ENCODE results near the gene OSBPL1A.

DNA sequence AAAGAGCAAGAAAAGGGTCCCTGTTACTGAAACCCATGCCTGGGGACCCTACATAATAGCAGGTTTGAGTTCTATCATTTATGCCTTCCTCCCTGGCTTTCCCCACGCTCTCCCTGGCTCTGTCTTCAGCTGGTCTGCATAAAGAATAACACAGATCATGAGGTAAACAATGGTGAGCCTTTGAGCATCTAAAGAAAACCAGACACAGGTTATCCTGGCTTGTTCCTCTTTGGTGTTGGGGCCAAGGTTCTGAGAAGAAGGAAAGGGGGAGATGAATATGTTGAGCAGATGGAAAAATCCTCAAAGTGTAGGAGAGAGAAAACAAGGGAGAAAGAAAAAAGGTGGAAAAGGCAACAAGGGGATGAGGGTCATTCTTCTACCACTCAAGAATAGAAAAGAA is 131.5 kb downstream of the OSBPL1A start:
- TF ChIP-seq, protein P1, sequence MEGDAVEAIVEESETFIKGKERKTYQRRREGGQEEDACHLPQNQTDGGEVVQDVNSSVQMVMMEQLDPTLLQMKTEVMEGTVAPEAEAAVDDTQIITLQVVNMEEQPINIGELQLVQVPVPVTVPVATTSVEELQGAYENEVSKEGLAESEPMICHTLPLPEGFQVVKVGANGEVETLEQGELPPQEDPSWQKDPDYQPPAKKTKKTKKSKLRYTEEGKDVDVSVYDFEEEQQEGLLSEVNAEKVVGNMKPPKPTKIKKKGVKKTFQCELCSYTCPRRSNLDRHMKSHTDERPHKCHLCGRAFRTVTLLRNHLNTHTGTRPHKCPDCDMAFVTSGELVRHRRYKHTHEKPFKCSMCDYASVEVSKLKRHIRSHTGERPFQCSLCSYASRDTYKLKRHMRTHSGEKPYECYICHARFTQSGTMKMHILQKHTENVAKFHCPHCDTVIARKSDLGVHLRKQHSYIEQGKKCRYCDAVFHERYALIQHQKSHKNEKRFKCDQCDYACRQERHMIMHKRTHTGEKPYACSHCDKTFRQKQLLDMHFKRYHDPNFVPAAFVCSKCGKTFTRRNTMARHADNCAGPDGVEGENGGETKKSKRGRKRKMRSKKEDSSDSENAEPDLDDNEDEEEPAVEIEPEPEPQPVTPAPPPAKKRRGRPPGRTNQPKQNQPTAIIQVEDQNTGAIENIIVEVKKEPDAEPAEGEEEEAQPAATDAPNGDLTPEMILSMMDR (IDR thresholded peaks at IDR 0.05), result no peak
- TF ChIP-seq EP300 (IDR thresholded peaks at IDR 0.05), result no peak
